Limb (tissue), 2 donors: ENCODE results near the gene CNDP2.

Experiments
- DNase-seq, 2 donors: peaks; one replicate each; pipeline ENCODE4 v3.0.0-alpha.2; 2016; ENCODE audit errors: extremely low spot score in 2 of 2

The CNDP2 gene

GRCh38 chr18:74472312-74472711 lies 23.9 kb upstream of the CNDP2 start:
- DNase-seq, result no peak

- DNase-seq, result no peak
Measured at GRCh38 chr18:74473976-74474640, 22.1 kb upstream of the CNDP2 start.

GRCh38 chr18:74476140-74476539 lies 20.0 kb upstream of the CNDP2 start:
- peak; percentile 58 to 74 for DNase-seq

- DNase-seq, result no peak
Measured at GRCh38 chr18:74477771-74478170, 18.4 kb upstream of the CNDP2 start.

GRCh38 chr18:74478316-74478715 lies 17.8 kb upstream of the CNDP2 start:
- no peak for DNase-seq

- no peak for DNase-seq
Measured at GRCh38 chr18:74478880-74479279, 17.3 kb upstream of the CNDP2 start.

- no peak for DNase-seq
Measured at GRCh38 chr18:74479486-74480148, 16.5 kb upstream of the CNDP2 start.

GRCh38 chr18:74480149-74480651 lies 16.0 kb upstream of the CNDP2 start:
- DNase-seq, result no peak

- no peak for DNase-seq
Measured at GRCh38 chr18:74482697-74483096, 13.5 kb upstream of the CNDP2 start.

GRCh38 chr18:74486119-74486849 lies 9.9 kb upstream of the CNDP2 start:
- peak in 1 of 2 donors; percentile 32 for DNase-seq

- peak in 1 of 2 donors; percentile 6 for DNase-seq
Measured at GRCh38 chr18:74488354-74488753, 7.8 kb upstream of the CNDP2 start.

GRCh38 chr18:74488864-74489263 lies 7.3 kb upstream of the CNDP2 start:
- peak in 1 of 2 donors; percentile 14 for DNase-seq

GRCh38 chr18:74489676-74490075 lies 6.5 kb upstream of the CNDP2 start:
- DNase-seq, result peak; percentile 33 to 45

GRCh38 chr18:74492259-74492658 lies 3.9 kb upstream of the CNDP2 start:
- DNase-seq, result peak in 1 of 2 donors; percentile 13

GRCh38 chr18:74493689-74494088 lies 2.5 kb upstream of the CNDP2 start:
- DNase-seq, result peak in 1 of 2 donors; percentile 60

- DNase-seq, result no peak
Measured at GRCh38 chr18:74494514-74494913, 1.6 kb upstream of the CNDP2 start.

- DNase-seq, result peak in 1 of 2 donors; percentile 34
Measured at GRCh38 chr18:74496508-74497323, 553 bp downstream of the CNDP2 start.

- DNase-seq, result no peak
Measured at GRCh38 chr18:74497324-74497676, 1.1 kb downstream of the CNDP2 start.

GRCh38 chr18:74497778-74498177 lies 1.6 kb downstream of the CNDP2 start:
- no peak for DNase-seq

GRCh38 chr18:74498712-74499627 lies 2.8 kb downstream of the CNDP2 start:
- DNase-seq, result no peak
